ENCODE results near the gene DNAAF5.

Gene DNAAF5

GRCh38 chr7:711093-711921 is 15.2 kb upstream of the DNAAF5 start:
- Histone ChIP-seq H3K9ac (ENCODE audit: low read length) (no peak overlapping the region), H4K5ac (ENCODE audit: low read length) (no peak overlapping the region), H3K27ac (ENCODE audit: low read depth, low read length) (no peak overlapping the region), H3K4me2 (ENCODE audit: low read length) (no peak overlapping the region), H3K36me3 (ENCODE audit: control insufficient read depth, insufficient read depth, low read length) (no peaks in the 10 kb centered on the region), H3K56ac (ENCODE audit: low read length) (peak overlapping the region; percentile 73), H3K4me1 (ENCODE audit: control insufficient read depth, low read depth, low read length) (no peaks in the 10 kb centered on the region), H2BK15ac (replicated peaks; ENCODE audit: low read depth) (no peak overlapping the region), H4K8ac (ENCODE audit: low read depth, low read length) (no peak overlapping the region), H3K23ac (ENCODE audit: low read length) (peak overlapping the region; percentile 97), H3K79me1 (ENCODE audit: low read length) (peaks cover 2% of the 10 kb centered on the region), H3K4me3 (ENCODE audit: low read length) (no peak overlapping the region), H3K79me2 (ENCODE audit: control insufficient read depth, insufficient read depth, low read length) (no peaks in the 10 kb centered on the region), H3K18ac (ENCODE audit: low read length) (peak overlapping the region; percentile 55), H3K27me3 (ENCODE audit: insufficient read depth, low read length, poor library complexity) (no peaks in the 10 kb centered on the region), H2BK120ac (ENCODE audit: low read depth, low read length) (no peak overlapping the region), H3K4ac (ENCODE audit: low read depth, low read length) (no peak overlapping the region), H2AK5ac (ENCODE audit: low read length) (no peak overlapping the region), H2BK5ac (ENCODE audit: low read length) (no peak overlapping the region)
- no peak for DNase-seq
- WGBS (ENCODE audit: extremely low coverage, insufficient coverage, low lambda C conversion rate), result no CpG with 5 or more reads among the region's 45 CpGs

GRCh38 chr7:711922-712380 is 14.5 kb upstream of the DNAAF5 start:
- Histone ChIP-seq H3K79me2 (ENCODE audit: control insufficient read depth, insufficient read depth, low read length) (no peaks in the 10 kb centered on the region), H3K79me1 (ENCODE audit: low read length) (peaks cover 2% of the 10 kb centered on the region), H3K18ac (ENCODE audit: low read length) (peak overlapping the region; percentile 55), H3K36me3 (ENCODE audit: control insufficient read depth, insufficient read depth, low read length) (no peaks in the 10 kb centered on the region), H3K4me3 (ENCODE audit: low read length) (no peak overlapping the region), H3K4me2 (ENCODE audit: low read length) (no peak overlapping the region), H3K4ac (ENCODE audit: low read depth, low read length) (no peak overlapping the region), H2BK15ac (replicated peaks; ENCODE audit: low read depth) (no peak overlapping the region), H4K5ac (ENCODE audit: low read length) (no peak overlapping the region), H2AK5ac (ENCODE audit: low read length) (no peak overlapping the region), H3K9ac (ENCODE audit: low read length) (peak overlapping the region; percentile 42), H3K23ac (ENCODE audit: low read length) (no peak overlapping the region), H3K56ac (ENCODE audit: low read length) (peak overlapping the region; percentile 73), H2BK5ac (ENCODE audit: low read length) (no peak overlapping the region), H2BK120ac (ENCODE audit: low read depth, low read length) (peak overlapping the region; percentile 6), H3K27ac (ENCODE audit: low read depth, low read length) (no peak overlapping the region), H4K8ac (ENCODE audit: low read depth, low read length) (no peak overlapping the region), H3K27me3 (ENCODE audit: insufficient read depth, low read length, poor library complexity) (no peaks in the 10 kb centered on the region), H3K4me1 (ENCODE audit: control insufficient read depth, low read depth, low read length) (no peaks in the 10 kb centered on the region)
- no CpG with 5 or more reads among the region's 44 CpGs for WGBS (ENCODE audit: extremely low coverage, insufficient coverage, low lambda C conversion rate)
- no peak for DNase-seq

GRCh38 chr7:712381-713138 is 13.9 kb upstream of the DNAAF5 start:
- Histone ChIP-seq H4K5ac (ENCODE audit: low read length) (no peak overlapping the region), H3K27me3 (ENCODE audit: insufficient read depth, low read length, poor library complexity) (no peaks in the 10 kb centered on the region), H4K8ac (ENCODE audit: low read depth, low read length) (no peak overlapping the region), H3K4ac (ENCODE audit: low read depth, low read length) (no peak overlapping the region), H3K4me1 (ENCODE audit: control insufficient read depth, low read depth, low read length) (no peaks in the 10 kb centered on the region), H2BK15ac (replicated peaks; ENCODE audit: low read depth) (no peak overlapping the region), H3K4me2 (ENCODE audit: low read length) (peak overlapping the region; percentile 46), H3K79me1 (ENCODE audit: low read length) (peaks cover 2% of the 10 kb centered on the region), H2AK5ac (ENCODE audit: low read length) (no peak overlapping the region), H3K27ac (ENCODE audit: low read depth, low read length) (no peak overlapping the region), H3K9ac (ENCODE audit: low read length) (peak overlapping the region; percentile 42), H3K36me3 (ENCODE audit: control insufficient read depth, insufficient read depth, low read length) (no peaks in the 10 kb centered on the region), H2BK120ac (ENCODE audit: low read depth, low read length) (peak overlapping the region; percentile 6), H3K23ac (ENCODE audit: low read length) (no peak overlapping the region), H3K56ac (ENCODE audit: low read length) (peak overlapping the region; percentile 70), H3K4me3 (ENCODE audit: low read length) (no peak overlapping the region), H3K18ac (ENCODE audit: low read length) (peak overlapping the region; percentile 55), H2BK5ac (ENCODE audit: low read length) (no peak overlapping the region), H3K79me2 (ENCODE audit: control insufficient read depth, insufficient read depth, low read length) (no peaks in the 10 kb centered on the region)
- DNase-seq, result no peak
- WGBS (ENCODE audit: extremely low coverage, insufficient coverage, low lambda C conversion rate), result no CpG with 5 or more reads among the region's 74 CpGs

GRCh38 chr7:713139-713457 is 13.4 kb upstream of the DNAAF5 start:
- Histone ChIP-seq H2BK5ac (ENCODE audit: low read length) (no peak overlapping the region), H3K23ac (ENCODE audit: low read length) (no peak overlapping the region)

GRCh38 chr7:713488-714230 is 12.8 kb upstream of the DNAAF5 start:
- H3K36me3 ChIP-seq (ENCODE audit: control insufficient read depth, insufficient read depth, low read length), result no peaks in the 10 kb centered on the region
- no peaks in the 10 kb centered on the region for H3K27me3 ChIP-seq (ENCODE audit: insufficient read depth, low read length, poor library complexity)
- no peak overlapping the region for H2AK5ac ChIP-seq (ENCODE audit: low read length)
- H3K4ac ChIP-seq (ENCODE audit: low read depth, low read length), result no peak overlapping the region
- H3K23ac ChIP-seq (ENCODE audit: low read length), result no peak overlapping the region
- no peak overlapping the region for H4K8ac ChIP-seq (ENCODE audit: low read depth, low read length)
- no peak overlapping the region for H3K56ac ChIP-seq (ENCODE audit: low read length)
- no peak overlapping the region for H3K9ac ChIP-seq (ENCODE audit: low read length)
- H3K27ac ChIP-seq (ENCODE audit: low read depth, low read length), result no peak overlapping the region
- no peaks in the 10 kb centered on the region for H3K79me2 ChIP-seq (ENCODE audit: control insufficient read depth, insufficient read depth, low read length)
- no peak overlapping the region for H3K4me3 ChIP-seq (ENCODE audit: low read length)
- DNase-seq, result no peak
- no peak overlapping the region for H2BK15ac ChIP-seq (replicated peaks; ENCODE audit: low read depth)
- WGBS (ENCODE audit: extremely low coverage, insufficient coverage, low lambda C conversion rate), result no CpG with 5 or more reads among the region's 16 CpGs
- no peak overlapping the region for H2BK5ac ChIP-seq (ENCODE audit: low read length)
- H3K4me1 ChIP-seq (ENCODE audit: control insufficient read depth, low read depth, low read length), result no peaks in the 10 kb centered on the region
- H2BK120ac ChIP-seq (ENCODE audit: low read depth, low read length), result no peak overlapping the region
- H3K79me1 ChIP-seq (ENCODE audit: low read length), result peaks cover 2% of the 10 kb centered on the region
- H3K18ac ChIP-seq (ENCODE audit: low read length), result no peak overlapping the region
- no peak overlapping the region for H3K4me2 ChIP-seq (ENCODE audit: low read length)
- H4K5ac ChIP-seq (ENCODE audit: low read length), result no peak overlapping the region

More at GRCh38 chr7:713139-713457, 13.4 kb upstream of the DNAAF5 start:
- Histone ChIP-seq H3K4me3 (ENCODE audit: low read length) (no peak overlapping the region), H3K18ac (ENCODE audit: low read length) (no peak overlapping the region), H3K36me3 (ENCODE audit: control insufficient read depth, insufficient read depth, low read length) (no peaks in the 10 kb centered on the region), H4K5ac (ENCODE audit: low read length) (no peak overlapping the region), H3K4me1 (ENCODE audit: control insufficient read depth, low read depth, low read length) (no peaks in the 10 kb centered on the region), H2AK5ac (ENCODE audit: low read length) (no peak overlapping the region), H3K27ac (ENCODE audit: low read depth, low read length) (no peak overlapping the region), H3K4ac (ENCODE audit: low read depth, low read length) (no peak overlapping the region), H3K79me2 (ENCODE audit: control insufficient read depth, insufficient read depth, low read length) (no peaks in the 10 kb centered on the region), H2BK15ac (replicated peaks; ENCODE audit: low read depth) (no peak overlapping the region), H3K4me2 (ENCODE audit: low read length) (no peak overlapping the region), H2BK120ac (ENCODE audit: low read depth, low read length) (no peak overlapping the region), H3K9ac (ENCODE audit: low read length) (no peak overlapping the region), H3K56ac (ENCODE audit: low read length) (peak overlapping the region; percentile 70), H4K8ac (ENCODE audit: low read depth, low read length) (no peak overlapping the region), H3K27me3 (ENCODE audit: insufficient read depth, low read length, poor library complexity) (no peaks in the 10 kb centered on the region), H3K79me1 (ENCODE audit: low read length) (peaks cover 2% of the 10 kb centered on the region)
- WGBS (ENCODE audit: extremely low coverage, insufficient coverage, low lambda C conversion rate), result no CpG with 5 or more reads among the region's 9 CpGs
- no peak for DNase-seq

All from mesendoderm (in vitro differentiated cells).